ENCODE results near the gene IGF2.

- TF ChIP-seq, protein P1, sequence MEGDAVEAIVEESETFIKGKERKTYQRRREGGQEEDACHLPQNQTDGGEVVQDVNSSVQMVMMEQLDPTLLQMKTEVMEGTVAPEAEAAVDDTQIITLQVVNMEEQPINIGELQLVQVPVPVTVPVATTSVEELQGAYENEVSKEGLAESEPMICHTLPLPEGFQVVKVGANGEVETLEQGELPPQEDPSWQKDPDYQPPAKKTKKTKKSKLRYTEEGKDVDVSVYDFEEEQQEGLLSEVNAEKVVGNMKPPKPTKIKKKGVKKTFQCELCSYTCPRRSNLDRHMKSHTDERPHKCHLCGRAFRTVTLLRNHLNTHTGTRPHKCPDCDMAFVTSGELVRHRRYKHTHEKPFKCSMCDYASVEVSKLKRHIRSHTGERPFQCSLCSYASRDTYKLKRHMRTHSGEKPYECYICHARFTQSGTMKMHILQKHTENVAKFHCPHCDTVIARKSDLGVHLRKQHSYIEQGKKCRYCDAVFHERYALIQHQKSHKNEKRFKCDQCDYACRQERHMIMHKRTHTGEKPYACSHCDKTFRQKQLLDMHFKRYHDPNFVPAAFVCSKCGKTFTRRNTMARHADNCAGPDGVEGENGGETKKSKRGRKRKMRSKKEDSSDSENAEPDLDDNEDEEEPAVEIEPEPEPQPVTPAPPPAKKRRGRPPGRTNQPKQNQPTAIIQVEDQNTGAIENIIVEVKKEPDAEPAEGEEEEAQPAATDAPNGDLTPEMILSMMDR (IDR thresholded peaks at IDR 0.05), result no peak
- no peak for TF ChIP-seq POLR2A (IDR thresholded peaks at IDR 0.05)
- TF ChIP-seq EP300 (IDR thresholded peaks at IDR 0.05), result no peak
- no peak for TF ChIP-seq POLR2AphosphoS5 (IDR thresholded peaks at IDR 0.05)
Measured at GRCh38 chr11:2120359-2121100, 18.7 kb downstream of the IGF2 start.
